HepG2 (cell line): ENCODE measurements around the gene SMPX. TPM values are rescaled to one million over a fixed set of nuclear protein-coding genes. Genes with fewer than 3 reads are reported as not detected.

Source experiments
- ATAC-seq: fragments of 200-7000 bp; cut with Tn5 transposase; 3 replicates; pipeline ENCODE4 v1.9.1; 2020; ENCODE audit warnings: mild to moderate bottlenecking, moderate library complexity
- BruUV-seq: library from RNA; stranded (reverse); fragments of 400-500 nt; replicated peaks from 2 replicates; lab custom pipeline; 2021; lab: Mats Ljungman, UMichigan
- CTCF ChIA-PET: fragments of 300-600 bp; formaldehyde crosslinking; extraction: SDS; loops from one replicate; lab custom pipeline; 2021; ENCODE audit warnings: low total read pairs, inconsistent platforms, low intra/inter-chr PET ratio; lab: Yijun Ruan, JAX
- POLR2A ChIA-PET: fragments of 350-600 bp; sonication (Branson Sonifier 250); formaldehyde crosslinking; loops from one replicate; lab custom pipeline; 2020; ENCODE audit warnings: antibody characterized with exemption, inconsistent platforms; lab: Yijun Ruan, JAX
- DNase-seq: peaks from one replicate; pipeline ENCODE4 v3.0.0-alpha.2; 2015; ENCODE audit warnings: low spot score
- FAIRE-seq: peaks from 3 replicates; lab custom pipeline; 2011; peaks lifted over from hg19 to GRCh38; lab: Jason Lieb, UNC
- H2AFZ ChIP-seq: one replicate; pipeline ENCODE4 v1.6.1; 2011; ENCODE audit warnings: low read length, inconsistent platforms
- H3K27ac ChIP-seq: fragments of 300-600 bp; 3 replicates; pipeline ENCODE4 v1.8.0; 2011; ENCODE audit warnings: mixed run types, mild to moderate bottlenecking, mixed read lengths, low read length, inconsistent platforms; ENCODE audit not compliant: insufficient read depth; ENCODE audit errors: extremely low read length
- H3K27me3 ChIP-seq, 2 experiments: fragments of 200-600 bp in 1 of 2; 2 replicates in 1 of 2; 3 replicates in 1 of 2; pipeline versions ENCODE4 v1.6.0 to v1.8.0; 2011; ENCODE audit warnings: low read length in 2 of 2, mild to moderate bottlenecking in 2 of 2, moderate library complexity in 2 of 2, inconsistent platforms in 1 of 2; ENCODE audit not compliant: insufficient read depth in 2 of 2, control insufficient read depth in 1 of 2
- H3K36me3 ChIP-seq, 2 experiments: fragments of 200-600 bp in 1 of 2; replicated peaks in 1 of 2; 2 replicates in 1 of 2; 3 replicates in 1 of 2; pipeline versions ENCODE4 v1.5.1 to v1.8.0; 2011; ENCODE audit warnings: low read length in 2 of 2, inconsistent platforms in 1 of 2; ENCODE audit not compliant: insufficient read depth in 2 of 2, control insufficient read depth in 1 of 2
- H3K4me1 ChIP-seq: 2 replicates; pipeline ENCODE4 v1.5.1; 2012; ENCODE audit warnings: low read length, inconsistent platforms; ENCODE audit not compliant: insufficient read depth
- H3K4me2 ChIP-seq: 2 replicates; pipeline ENCODE4 v1.6.0; 2011; ENCODE audit warnings: low read depth, low read length, inconsistent platforms
- H3K4me3 ChIP-seq, 3 experiments: fragments of 200-600 bp in 1 of 3; sonication (generic), shearing (Covaris generic) in 1 of 3; replicated peaks in 1 of 3; 2 replicates each; pipeline ENCODE4 v1.5.1; 2011 to 2016; ENCODE audit warnings: low read length in 3 of 3, inconsistent platforms in 2 of 3, low read depth in 2 of 3, mild to moderate bottlenecking in 2 of 3, control low read depth in 1 of 3, mixed read lengths in 1 of 3; ENCODE audit not compliant: insufficient read depth in 1 of 3
- H3K79me2 ChIP-seq: one replicate; pipeline ENCODE4 v1.6.1; 2011; ENCODE audit warnings: low read length, inconsistent platforms; ENCODE audit not compliant: insufficient read depth
- H3K9ac ChIP-seq: 2 replicates; pipeline ENCODE4 v1.6.0; 2011; ENCODE audit warnings: mild to moderate bottlenecking, low read depth, low read length, inconsistent platforms; ENCODE audit not compliant: insufficient read depth
- H3K9me3 ChIP-seq: 2 replicates; pipeline ENCODE4 v1.5.1; 2012; ENCODE audit warnings: mild to moderate bottlenecking, low read length
- H4K20me1 ChIP-seq: 2 replicates; pipeline ENCODE4 v1.6.0; 2011; ENCODE audit warnings: inconsistent platforms, mild to moderate bottlenecking, low read length, moderate library complexity; ENCODE audit not compliant: insufficient read depth
- ATF1 ChIP-seq: IDR thresholded peaks from 2 replicates; pipeline ENCODE4 v1.6.1; 2016; ENCODE audit warnings: mild to moderate bottlenecking, control low read depth
- EZH2 ChIP-seq: conservative IDR thresholded peaks from 2 replicates; pipeline ENCODE4 v1.6.1; 2012; ENCODE audit warnings: mild to moderate bottlenecking, low read depth, low read length, moderate library complexity
- SAFB2 ChIP-seq: sonication (generic); formaldehyde crosslinking; IDR thresholded peaks from 2 replicates; pipeline ENCODE4 v1.5.1; 2020; ENCODE audit warnings: missing genetic modification reagents, low read depth, mild to moderate bottlenecking, borderline replicate concordance
- SIX1 ChIP-seq: sonication (generic); formaldehyde crosslinking; IDR thresholded peaks from 2 replicates; pipeline ENCODE4 v1.4.0; 2020; ENCODE audit warnings: missing genetic modification reagents, borderline replicate concordance
- ZNF124 ChIP-seq: sonication (generic); formaldehyde crosslinking; IDR thresholded peaks from 2 replicates; pipeline ENCODE4 v1.4.0; 2020; ENCODE audit warnings: missing genetic modification reagents
- ZNF567 ChIP-seq: sonication (generic); formaldehyde crosslinking; IDR thresholded peaks from 2 replicates; pipeline ENCODE4 v1.8.1; 2023; ENCODE audit warnings: mild to moderate bottlenecking, missing genetic modification reagents, borderline replicate concordance
- WGBS: methylation state at CpG from one replicate; pipeline ENCODE4 v1.1.6; 2017; ENCODE audit warnings: low lambda C conversion rate; 5-methylcytosine and 5-hydroxymethylcytosine counted together
- in situ Hi-C: cut with HindIII; loops from 2 replicates; pipeline ENCODE4 v1.10.0; 2017; ENCODE audit warnings: low pct_unique_long_range_greater_than_20kb; ENCODE audit not compliant: extremely low pct_ligation_motif_present
- intact Hi-C: fragments of 100-400 bp; cut with micrococcal nuclease; formaldehyde crosslinking; loops from one replicate; pipeline ENCODE4 v1.10.0; 2022; ENCODE audit not compliant: unreplicated experiment
- polyA plus RNA-seq, 8 experiments: library from polyadenylated mRNA; depleted of rRNA in 3 of 8; stranded (reverse) in 7 of 8; unstranded in 1 of 8; fragments of >200 nt; fragmentation: Illumina TruSeq in 4 of 8; extraction: Trizol in 4 of 8; gene quantifications; 2 replicates each; pipeline versions ENCODE4 v1.2.1 to v1.2.3, GENCODE V29; 2011 to 2016; ENCODE audit warnings: low read depth in 4 of 8, missing spikeins in 1 of 8, mixed read lengths in 1 of 8; ENCODE audit not compliant: insufficient read depth in 1 of 8
- total RNA-seq, 5 experiments: library from RNA; depleted of rRNA; stranded (reverse); fragments of >200 nt; fragmentation: Illumina TruSeq; extraction: Trizol; gene quantifications; 2 replicates each; pipeline ENCODE4 v1.2.3, GENCODE V29; 2016; ENCODE audit warnings: low read depth in 1 of 5
- TF ChIP-seq, protein P1 (sequence below): sonication (generic); formaldehyde crosslinking; IDR thresholded peaks from 2 replicates; pipeline ENCODE4 v1.4.0; 2020; ENCODE audit warnings: missing genetic modification reagents
- TF ChIP-seq, protein P2 (sequence below): IDR thresholded peaks from 2 replicates; pipeline ENCODE4 v1.6.1; 2016; ENCODE audit warnings: low read depth, control low read depth

Gene SMPX
- total and polyA plus RNA-seq, 2 of the 13 experiments (the other 11 are each of a cell fraction or from before 2014, with no cell fraction given) = 0.95 to 1.8 TPM

DNA sequence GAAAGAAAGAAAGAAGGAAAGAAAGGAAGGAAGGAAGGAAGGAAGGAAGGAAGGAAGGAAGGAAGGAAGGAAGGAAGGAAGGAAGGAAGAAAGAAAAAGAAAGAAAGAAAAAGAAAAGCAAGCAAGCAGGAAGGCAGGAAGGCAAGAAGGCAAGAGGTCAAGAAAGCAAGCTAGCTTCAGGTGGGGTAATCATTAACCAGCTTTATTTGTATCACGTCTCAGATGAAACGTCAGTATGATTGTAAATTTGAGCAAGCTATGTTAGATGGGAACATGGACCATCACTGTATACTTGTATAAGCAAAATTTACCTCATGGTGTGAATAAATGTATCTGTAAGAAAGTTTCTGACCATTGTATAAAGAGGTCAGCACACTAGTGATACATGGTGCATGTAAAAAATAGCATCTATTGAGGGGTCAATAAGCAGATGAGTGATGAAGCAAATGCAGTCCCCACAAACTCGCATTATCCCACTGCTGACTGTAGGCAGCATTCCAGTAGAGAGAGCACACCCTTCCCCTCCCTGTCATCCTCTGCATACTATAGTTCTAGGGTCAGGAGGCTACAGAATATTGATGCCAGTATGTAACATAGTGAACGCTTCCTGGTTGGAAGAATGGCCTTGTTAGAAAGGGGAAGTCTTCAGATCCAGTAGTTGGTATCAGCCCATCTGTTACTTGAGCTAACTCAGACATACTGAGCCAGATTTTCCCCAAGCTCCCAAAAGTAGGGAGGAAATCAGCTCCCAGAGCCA is 83.3 kb downstream of the SMPX start (continued):
- TF ChIP-seq, protein P1, sequence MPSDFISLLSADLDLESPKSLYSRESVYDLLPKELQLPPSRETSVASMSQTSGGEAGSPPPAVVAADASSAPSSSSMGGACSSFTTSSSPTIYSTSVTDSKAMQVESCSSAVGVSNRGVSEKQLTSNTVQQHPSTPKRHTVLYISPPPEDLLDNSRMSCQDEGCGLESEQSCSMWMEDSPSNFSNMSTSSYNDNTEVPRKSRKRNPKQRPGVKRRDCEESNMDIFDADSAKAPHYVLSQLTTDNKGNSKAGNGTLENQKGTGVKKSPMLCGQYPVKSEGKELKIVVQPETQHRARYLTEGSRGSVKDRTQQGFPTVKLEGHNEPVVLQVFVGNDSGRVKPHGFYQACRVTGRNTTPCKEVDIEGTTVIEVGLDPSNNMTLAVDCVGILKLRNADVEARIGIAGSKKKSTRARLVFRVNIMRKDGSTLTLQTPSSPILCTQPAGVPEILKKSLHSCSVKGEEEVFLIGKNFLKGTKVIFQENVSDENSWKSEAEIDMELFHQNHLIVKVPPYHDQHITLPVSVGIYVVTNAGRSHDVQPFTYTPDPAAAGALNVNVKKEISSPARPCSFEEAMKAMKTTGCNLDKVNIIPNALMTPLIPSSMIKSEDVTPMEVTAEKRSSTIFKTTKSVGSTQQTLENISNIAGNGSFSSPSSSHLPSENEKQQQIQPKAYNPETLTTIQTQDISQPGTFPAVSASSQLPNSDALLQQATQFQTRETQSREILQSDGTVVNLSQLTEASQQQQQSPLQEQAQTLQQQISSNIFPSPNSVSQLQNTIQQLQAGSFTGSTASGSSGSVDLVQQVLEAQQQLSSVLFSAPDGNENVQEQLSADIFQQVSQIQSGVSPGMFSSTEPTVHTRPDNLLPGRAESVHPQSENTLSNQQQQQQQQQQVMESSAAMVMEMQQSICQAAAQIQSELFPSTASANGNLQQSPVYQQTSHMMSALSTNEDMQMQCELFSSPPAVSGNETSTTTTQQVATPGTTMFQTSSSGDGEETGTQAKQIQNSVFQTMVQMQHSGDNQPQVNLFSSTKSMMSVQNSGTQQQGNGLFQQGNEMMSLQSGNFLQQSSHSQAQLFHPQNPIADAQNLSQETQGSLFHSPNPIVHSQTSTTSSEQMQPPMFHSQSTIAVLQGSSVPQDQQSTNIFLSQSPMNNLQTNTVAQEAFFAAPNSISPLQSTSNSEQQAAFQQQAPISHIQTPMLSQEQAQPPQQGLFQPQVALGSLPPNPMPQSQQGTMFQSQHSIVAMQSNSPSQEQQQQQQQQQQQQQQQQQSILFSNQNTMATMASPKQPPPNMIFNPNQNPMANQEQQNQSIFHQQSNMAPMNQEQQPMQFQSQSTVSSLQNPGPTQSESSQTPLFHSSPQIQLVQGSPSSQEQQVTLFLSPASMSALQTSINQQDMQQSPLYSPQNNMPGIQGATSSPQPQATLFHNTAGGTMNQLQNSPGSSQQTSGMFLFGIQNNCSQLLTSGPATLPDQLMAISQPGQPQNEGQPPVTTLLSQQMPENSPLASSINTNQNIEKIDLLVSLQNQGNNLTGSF (CRISPR knock-in tag) = no peak
- TF ChIP-seq EZH2 = no peak
- no peak for TF ChIP-seq ATF1 (CRISPR knock-in tag)

DNA sequence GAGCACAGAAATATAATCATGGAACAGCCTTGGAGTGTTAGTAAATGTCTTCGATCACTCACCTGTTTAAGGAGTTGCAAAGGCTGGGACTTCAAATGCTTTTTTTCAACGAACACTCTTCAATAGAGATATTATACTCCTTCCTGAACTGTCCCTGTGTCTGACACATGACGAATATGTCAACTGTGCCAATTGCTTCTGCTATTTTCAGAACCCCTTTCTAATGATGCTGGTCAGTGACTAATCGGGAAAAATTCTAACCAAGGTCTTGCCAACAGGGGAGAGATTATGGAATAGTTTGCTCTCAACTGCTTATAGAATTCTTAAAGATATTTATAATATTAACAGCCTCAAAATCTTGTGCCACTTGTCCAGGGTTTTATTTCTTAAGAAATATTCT is 91.2 kb downstream of the SMPX start:
- H2AFZ ChIP-seq = no peak overlapping the region
- H3K36me3 ChIP-seq = no peaks in the 10 kb centered on the region
- H3K4me1 ChIP-seq = no peaks in the 10 kb centered on the region
- WGBS = 0% methylated on average over 3 of the region's 4 CpGs
- H3K9me3 ChIP-seq = no peaks in the 10 kb centered on the region
- TF ChIP-seq, protein P2, sequence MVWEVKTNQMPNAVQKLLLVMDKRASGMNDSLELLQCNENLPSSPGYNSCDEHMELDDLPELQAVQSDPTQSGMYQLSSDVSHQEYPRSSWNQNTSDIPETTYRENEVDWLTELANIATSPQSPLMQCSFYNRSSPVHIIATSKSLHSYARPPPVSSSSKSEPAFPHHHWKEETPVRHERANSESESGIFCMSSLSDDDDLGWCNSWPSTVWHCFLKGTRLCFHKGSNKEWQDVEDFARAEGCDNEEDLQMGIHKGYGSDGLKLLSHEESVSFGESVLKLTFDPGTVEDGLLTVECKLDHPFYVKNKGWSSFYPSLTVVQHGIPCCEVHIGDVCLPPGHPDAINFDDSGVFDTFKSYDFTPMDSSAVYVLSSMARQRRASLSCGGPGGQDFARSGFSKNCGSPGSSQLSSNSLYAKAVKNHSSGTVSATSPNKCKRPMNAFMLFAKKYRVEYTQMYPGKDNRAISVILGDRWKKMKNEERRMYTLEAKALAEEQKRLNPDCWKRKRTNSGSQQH (CRISPR knock-in tag) = no peak
- TF ChIP-seq ZNF567 (CRISPR knock-in tag) = no peak
- TF ChIP-seq SAFB2 (CRISPR knock-in tag) = no peak
- no peak for TF ChIP-seq SIX1 (CRISPR knock-in tag)
- no peak for TF ChIP-seq ZNF124 (CRISPR knock-in tag)
- ATAC-seq = no peak
- BruUV-seq = no TSS peak
- no peaks in the 10 kb centered on the region for H3K79me2 ChIP-seq
- FAIRE-seq = no peak
- H3K9ac ChIP-seq = no peak overlapping the region
- H3K4me2 ChIP-seq = no peak overlapping the region
- no peak overlapping the region for H3K4me3 ChIP-seq
- H4K20me1 ChIP-seq = no peaks in the 10 kb centered on the region
- no peak overlapping the region for H3K27ac ChIP-seq
- in situ Hi-C loops (no loop called here), intact Hi-C loops (no loop called here)
- CTCF ChIA-PET = no interaction called here
- POLR2A ChIA-PET = no interaction called here
- DNase-seq = no peak
- H3K27me3 ChIP-seq = no peaks in the 10 kb centered on the region
